Measurements from ENCODE around the gene PRR29.
A peak's percentile ranks its signal among the peaks of the same experiment; 100 is the strongest.

The PRR29 gene

GRCh38 chr17:63998050-63998720, at the start of gene PRR29:
Gene PRR29 (plus strand): TSS chr17:63998351. CDS start chr17:63998365, 14 bp downstream.
- peak; percentile 43 to 53 (median 52) for DNase-seq (ENCODE audit: low read depth in 2 of 3, low spot score in 2 of 3)

DNA sequence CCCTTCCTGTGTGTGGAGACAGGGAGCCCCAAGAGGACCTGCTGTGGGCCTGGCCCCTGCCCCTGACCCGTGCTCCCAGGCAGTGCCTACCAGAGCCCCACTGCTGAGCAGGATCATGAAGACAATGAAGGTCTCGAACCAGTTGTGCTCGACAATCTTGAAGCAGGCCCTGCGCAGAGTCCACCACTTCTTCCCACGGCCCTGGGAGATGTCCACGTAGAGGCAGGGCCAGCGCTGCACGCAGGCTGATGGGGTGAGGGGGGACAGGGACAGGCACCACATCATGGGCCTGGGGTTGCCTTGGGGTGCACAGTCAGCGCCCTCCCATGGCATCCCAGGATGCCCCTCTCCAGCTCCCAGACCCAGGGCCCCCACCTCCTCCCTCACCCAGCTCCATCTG, 49.6 kb upstream of the PRR29 start:
- no peak for DNase-seq (ENCODE audit: low read depth in 2 of 3, low spot score in 2 of 3)

DNA sequence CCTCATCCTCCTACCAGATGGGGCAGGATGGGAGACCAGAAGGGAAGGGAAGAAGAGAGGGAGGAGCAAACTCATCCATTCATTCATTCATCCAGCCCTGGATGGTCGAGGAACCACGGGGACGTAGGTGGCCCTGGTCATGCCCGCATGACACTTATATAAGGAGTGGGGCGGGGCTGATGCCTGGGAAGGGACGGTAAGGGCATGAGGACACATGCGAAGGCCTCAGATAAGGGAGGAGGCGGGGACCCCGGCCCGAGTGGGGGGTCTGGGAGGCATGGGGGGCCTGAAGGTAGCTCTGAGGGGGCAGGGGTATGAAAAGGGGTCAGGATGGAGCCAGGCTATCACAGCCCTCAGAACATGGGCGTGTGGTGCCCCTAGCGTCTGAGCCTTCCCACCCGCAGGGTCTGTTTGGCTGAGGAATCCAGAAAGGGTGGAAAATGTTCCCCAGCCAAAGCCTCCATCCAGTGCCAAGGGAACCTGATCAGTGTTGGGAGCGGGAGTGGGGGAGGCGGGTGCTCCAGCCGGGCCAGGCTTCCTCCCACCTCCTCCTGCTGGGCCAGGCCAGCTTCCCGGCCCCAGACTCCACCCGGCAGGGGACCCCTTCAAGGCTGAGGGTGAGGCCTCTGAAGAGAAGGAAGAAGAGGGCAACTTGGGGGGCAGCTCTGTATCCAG, 48.4 kb upstream of the PRR29 start:
- DNase-seq (ENCODE audit: low read depth in 2 of 3, low spot score in 2 of 3), result no peak

- DNase-seq (ENCODE audit: low read depth in 2 of 3, low spot score in 2 of 3), result no peak
Measured at GRCh38 chr17:63950940-63951907, 46.9 kb upstream of the PRR29 start.

DNA sequence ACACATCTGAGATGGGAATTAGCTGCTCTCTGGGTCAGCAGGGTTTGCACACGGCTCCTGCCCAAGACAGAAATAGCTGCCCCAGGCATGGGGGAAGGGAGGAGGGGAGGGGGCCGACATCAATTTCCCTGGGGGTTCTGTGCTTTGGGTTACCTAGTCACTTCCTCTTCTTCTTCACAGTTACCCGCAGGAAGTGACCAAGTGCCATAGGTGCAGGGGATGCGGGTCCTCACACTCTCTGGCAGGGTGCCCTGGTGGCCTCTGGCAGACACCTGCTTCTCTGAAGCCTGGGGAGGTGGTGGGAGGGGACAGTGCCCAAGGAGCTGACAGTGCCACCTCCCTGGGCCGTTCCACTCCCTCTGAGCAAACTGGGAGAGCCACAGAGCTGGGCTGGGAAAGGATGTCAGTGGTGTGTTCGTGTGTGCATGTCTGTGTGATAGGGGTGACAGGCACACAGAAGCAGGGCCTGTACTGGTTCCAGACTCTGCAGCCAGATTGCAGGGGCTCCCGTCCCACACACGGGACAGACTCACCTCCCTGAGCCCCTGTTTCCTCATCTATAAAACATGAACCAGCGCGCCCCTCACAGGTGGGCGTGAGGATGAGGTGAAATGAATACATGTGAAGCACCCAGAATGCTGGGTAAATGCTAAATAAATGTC, 43.6 kb upstream of the PRR29 start:
- DNase-seq (ENCODE audit: low read depth in 2 of 3, low spot score in 2 of 3), result no peak

- no peak for DNase-seq (ENCODE audit: low read depth in 2 of 3, low spot score in 2 of 3)
Measured at GRCh38 chr17:63955232-63955631, 42.9 kb upstream of the PRR29 start.

GRCh38 chr17:63955791-63956190, 42.4 kb upstream of the PRR29 start:
- no peak for DNase-seq (ENCODE audit: low read depth in 2 of 3, low spot score in 2 of 3)

GRCh38 chr17:63956296-63956920, 41.7 kb upstream of the PRR29 start:
- no peak for DNase-seq (ENCODE audit: low read depth in 2 of 3, low spot score in 2 of 3)

GRCh38 chr17:63960006-63960405, 38.1 kb upstream of the PRR29 start:
- DNase-seq (ENCODE audit: low read depth in 2 of 3, low spot score in 2 of 3), result no peak

- DNase-seq (ENCODE audit: low read depth in 2 of 3, low spot score in 2 of 3), result no peak
Measured at GRCh38 chr17:63960430-63960829, 37.7 kb upstream of the PRR29 start.

GRCh38 chr17:63961355-63962212, 36.6 kb upstream of the PRR29 start:
- peak in 1 of 3 experiments; percentile 18 for DNase-seq (ENCODE audit: low read depth in 2 of 3, low spot score in 2 of 3)

- no peak for DNase-seq (ENCODE audit: low read depth in 2 of 3, low spot score in 2 of 3)
Measured at GRCh38 chr17:63962298-63962744, 35.8 kb upstream of the PRR29 start.

- no peak for DNase-seq (ENCODE audit: low read depth in 2 of 3, low spot score in 2 of 3)
Measured at GRCh38 chr17:63963123-63963522, 35.0 kb upstream of the PRR29 start.

GRCh38 chr17:63966646-63967264, 31.4 kb upstream of the PRR29 start:
- no peak for DNase-seq (ENCODE audit: low read depth in 2 of 3, low spot score in 2 of 3)

GRCh38 chr17:63967953-63968352, 30.2 kb upstream of the PRR29 start:
- DNase-seq (ENCODE audit: low read depth in 2 of 3, low spot score in 2 of 3), result no peak

- no peak for DNase-seq (ENCODE audit: low read depth in 2 of 3, low spot score in 2 of 3)
Measured at GRCh38 chr17:63969278-63969677, 28.9 kb upstream of the PRR29 start.

- no peak for DNase-seq (ENCODE audit: low read depth in 2 of 3, low spot score in 2 of 3)
Measured at GRCh38 chr17:63972796-63973195, 25.4 kb upstream of the PRR29 start, which contains the start of gene SCN4A. Gene SCN4A (minus strand): TSS chr17:63972918. CDS start chr17:63972841, 77 bp downstream.

- no peak for DNase-seq (ENCODE audit: low read depth in 2 of 3, low spot score in 2 of 3)
Measured at GRCh38 chr17:63973247-63973646, 24.9 kb upstream of the PRR29 start.
